Stimulated activated CD8-positive, alpha-beta memory T cell treated with anti-CD3 and anti-CD28 coated beads, Interleukin-2, amount 100 ng/mL, for 1 hour (primary cell): ENCODE measurements around the gene STK40.
A peak's percentile ranks its signal among the peaks of the same experiment; 100 is the strongest.

ENCODE experiments used
- DNase-seq, 2 donors: peaks; one replicate each; pipeline ENCODE4 v3.0.0-alpha.2; 2020; ENCODE audit warnings: low read depth in 2 of 2

Gene STK40

DNA sequence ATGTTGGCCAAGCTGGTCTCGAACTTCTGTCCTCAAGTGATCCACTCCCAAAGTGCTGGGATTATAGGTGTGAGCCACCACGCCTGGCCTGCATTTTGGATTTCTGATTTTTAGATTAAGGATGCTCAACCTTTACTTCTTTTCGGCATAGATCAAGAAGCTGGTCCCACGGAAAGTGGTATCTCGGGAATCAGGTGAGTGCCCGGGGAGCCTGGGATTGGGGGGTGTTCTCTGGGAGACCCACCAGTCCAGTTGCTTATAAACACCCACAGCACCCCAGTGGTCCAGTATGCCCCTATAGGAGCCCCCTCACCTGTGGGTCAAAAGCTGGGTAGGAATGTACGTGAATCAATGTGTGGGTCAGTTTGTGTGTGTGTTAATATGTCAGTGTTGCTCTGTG lies 76.3 kb downstream of the STK40 start:
- no peak for DNase-seq

DNA sequence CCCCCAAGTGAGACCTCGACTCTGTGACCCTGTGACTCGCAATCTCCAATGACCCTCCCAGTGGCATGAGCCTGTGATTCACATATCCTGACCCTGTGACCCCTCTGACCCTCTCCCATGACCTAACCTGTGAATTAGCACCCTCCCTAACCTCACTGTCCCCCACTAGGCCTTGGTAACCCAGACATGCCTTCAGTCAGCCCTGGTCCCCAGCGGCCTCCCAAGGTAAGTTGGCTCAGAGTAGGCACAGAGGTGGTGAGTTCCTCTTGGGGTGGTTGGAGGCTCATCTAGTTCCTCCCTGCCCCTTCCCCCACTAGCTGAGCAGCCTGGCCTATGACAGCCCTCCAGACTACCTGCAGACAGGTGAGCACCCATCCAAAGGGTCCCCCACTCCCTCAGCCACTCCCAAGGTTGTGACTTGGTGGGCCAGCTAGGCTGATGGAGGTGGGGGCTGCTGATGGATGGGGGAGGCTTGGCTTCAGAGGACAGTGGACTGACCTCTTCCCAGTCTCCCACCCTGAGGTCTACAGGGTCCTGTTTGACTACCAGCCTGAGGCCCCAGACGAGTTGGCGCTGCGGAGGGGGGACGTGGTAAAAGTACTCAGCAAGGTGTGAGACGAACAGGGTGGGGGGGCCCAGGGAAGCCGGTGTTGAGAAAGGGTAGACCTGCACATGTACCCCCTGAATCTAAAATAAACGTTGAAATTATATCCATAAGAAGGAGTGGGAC lies 78.0 kb downstream of the STK40 start:
- no peak for DNase-seq

DNA sequence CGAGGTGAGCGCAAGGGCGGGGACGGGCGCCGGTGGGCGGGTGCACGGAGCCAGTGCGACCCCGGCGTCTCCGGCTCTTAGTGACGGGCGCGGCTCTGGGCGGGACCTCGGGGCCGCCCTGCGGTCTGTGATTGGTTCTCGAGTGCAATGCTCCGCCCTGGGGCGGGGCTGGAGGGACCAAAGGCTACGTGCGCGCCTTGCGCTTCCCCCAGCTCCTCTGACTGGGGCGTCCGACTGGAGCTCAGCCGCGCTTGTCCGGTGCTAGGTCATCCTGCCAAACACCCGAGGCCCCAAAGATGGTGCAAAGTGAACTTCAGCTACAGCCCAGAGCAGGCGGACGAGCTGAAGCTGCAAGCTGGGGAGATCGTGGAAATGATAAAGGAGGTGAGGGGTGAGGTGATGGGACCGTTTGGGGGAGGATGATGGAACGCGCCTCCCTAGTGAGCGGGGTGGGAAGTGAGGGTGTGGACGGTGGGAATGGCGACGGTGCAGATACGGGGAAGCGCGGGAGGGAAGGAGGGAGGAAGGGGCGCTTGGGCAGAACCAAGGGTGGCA lies 78.7 kb downstream of the STK40 start:
- peak; percentile 83 to 87 for DNase-seq

DNA sequence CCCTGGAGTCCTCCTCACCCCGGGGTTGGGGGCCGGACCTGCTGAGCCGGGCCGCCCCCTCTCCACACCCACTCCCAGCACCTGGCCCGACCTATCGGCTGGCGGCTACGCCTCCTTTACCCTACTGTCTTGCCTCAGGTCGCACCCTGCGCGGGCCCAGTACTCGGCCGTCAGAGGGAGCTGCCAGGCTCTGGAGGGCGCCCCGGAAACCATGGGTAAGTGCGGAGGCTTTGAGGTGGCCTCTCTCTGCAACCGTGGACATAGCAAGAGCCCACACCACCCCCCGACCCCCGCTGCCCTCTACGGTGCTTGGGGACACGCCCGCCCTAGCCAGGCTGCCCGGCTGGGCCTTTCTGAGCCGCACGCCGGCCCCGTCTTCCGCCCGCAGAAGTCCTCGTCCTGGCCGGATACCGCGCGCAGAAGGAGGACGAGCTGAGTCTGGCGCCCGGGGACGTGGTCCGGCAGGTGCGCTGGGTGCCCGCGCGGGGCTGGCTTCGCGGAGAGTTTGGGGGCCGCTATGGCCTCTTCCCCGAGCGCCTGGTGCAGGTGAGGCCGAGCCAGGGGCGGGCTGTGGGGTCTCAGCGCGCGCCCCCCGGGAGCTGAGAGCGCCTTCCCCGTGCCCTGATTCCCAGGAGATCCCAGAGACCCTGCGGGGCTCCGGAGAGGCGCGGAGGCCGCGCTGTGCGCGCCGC lies 79.4 kb downstream of the STK40 start, which contains the start of gene SH3D21:
Gene SH3D21 (plus strand): TSS at position 159 of the 692 bp plus-strand sequence. CDS start 53 bp downstream, at position 212.
- no peak for DNase-seq

DNA sequence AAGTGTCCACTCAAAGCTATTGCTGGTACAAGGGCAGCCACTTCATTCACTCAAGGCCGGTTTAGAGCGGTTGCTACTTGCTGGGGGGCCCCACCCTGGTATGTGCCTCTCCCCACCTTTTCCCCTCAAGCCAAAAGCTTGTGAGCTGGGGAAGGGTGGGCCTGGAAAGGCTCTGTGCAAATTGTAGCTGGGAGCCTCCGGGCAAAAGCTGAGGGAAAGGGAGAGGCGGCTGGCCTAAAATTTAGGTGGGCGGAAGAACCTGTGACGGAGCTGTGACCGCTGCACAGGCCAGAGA lies 79.9 kb downstream of the STK40 start:
- no peak for DNase-seq

DNA sequence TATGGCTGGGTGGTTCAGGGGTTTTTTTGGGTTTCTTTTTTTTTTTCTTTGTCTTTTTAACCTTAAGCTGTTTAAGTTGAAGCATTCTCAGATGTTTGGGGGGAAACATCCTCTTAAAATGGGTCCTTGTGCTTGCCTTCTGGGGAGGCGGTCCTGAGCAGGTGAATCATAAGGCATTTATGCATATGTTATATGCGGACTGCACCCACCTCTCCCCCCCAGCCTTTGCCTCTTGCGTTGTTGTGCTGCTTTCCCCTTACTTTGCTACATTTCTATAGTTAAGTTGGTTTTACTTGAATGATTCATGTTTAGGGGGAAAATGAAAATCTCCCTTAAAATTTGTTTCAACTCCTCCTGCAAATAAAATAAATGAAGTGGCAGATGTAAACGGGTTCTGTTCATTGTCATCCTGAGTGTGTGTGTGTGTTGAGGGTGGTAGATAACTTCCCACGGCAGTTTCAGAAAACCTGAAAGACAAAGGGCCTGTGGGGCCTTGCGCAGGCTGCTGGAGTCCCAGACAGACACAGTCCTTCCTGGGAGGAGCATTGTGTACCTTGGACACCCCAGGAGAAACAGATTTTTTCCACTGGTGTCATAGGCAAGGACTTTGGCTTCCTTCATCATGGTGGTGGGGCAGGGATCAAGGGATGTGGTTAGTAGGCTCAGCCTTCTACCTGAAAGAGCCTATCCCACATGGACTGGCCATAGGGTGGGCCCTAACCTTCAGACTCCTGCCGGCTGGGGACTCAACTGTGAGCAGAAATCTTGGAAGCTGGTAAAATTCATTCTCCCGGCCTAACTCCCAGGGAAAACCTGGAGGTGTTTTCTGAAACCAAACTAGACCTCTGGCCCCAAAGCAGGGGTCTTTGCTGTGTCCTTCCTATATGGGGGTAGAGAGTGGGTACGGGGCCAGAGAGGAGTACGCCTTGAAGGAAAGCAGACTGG lies 80.5 kb downstream of the STK40 start:
- DNase-seq, result no peak

DNA sequence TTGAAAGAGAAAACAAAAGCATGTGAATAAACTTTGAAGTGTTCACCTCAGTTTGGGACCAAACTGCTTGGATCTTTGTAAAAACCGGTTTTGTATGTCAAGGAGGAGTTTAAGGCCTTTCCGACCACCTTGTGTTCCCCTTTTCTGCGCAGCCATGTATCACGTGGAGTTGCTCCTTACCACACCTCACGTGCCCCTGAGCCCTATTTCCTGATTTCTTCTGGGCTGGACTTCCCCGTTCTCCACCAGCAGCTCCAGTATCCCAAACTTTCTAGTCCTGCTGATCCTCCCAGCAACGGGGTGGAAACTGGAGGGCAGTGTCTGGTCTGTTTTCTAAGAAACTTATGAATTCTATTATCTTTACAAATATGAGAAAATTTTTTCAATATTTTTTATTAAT lies 81.2 kb downstream of the STK40 start:
- no peak for DNase-seq

DNA sequence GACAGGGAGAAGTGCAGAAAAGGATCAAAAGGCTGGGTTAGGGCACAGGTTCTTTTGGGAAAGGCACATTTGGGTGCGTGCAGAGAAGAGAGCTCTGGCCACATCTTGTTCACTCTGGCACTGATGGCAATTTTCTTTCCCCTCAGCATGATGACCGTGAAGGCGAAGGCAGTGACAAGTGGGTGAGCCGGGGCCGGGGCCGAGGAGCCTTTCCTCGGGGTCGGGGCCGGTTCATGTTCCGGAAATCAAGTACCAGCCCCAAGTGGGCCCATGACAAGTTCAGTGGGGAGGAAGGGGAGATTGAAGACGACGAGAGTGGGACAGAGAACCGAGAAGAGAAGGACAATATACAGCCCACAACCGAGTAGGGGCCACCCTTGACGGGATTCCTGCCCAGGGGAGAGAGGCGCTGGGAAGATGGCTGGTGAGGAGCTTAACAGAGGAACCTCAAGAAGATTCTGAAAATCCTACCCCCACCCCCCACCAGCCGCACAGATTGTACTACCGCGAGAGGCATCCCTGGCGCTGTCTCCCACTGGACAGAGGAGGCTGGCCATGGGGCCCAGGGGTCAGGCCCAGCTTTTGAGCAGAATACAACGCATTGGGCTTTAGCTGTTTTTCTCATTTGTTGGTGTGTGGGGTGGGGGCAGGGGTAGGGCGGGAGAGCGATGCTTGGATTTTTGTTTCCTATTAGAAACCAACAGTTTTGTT lies 81.9 kb downstream of the STK40 start:
- DNase-seq, result no peak

DNA sequence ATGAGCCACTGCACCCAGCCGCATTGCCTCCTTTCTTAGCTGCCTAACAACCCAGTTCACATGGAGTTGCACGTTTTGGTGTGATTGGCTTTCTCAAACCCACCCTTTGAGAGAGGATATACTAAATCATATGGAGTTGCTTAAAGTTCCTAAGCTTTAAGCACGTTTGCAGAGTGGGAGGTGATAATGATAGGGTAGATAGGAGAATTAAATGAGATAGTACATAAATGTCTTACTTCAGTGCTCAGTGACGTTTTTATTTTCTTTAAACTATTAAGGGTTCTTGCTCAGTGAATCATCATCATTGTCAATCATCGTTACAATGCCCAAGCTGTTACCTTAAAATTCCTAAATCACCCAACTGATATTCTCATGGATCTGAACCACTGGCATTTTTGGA lies 82.5 kb downstream of the STK40 start:
- DNase-seq, result no peak

DNA sequence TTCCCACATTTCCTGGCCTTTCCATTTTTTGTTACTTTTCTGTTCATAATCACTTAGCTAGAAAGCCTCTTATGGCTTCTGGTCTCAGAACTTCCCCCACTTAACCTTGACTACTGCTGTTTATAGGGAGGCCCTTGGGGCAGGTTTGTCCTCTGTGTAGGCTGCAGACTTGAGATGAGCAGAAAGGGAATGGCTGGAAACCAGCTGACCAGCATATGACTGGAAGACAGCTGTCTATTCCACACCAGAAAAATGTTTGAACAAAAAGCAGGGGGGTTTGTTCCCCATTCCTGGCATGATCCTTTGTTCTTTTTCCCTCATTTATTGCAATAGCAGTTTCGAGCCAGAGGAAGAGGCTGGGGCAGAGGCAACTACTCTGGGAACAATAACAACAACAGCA lies 84.5 kb downstream of the STK40 start:
- DNase-seq, result no peak

DNA sequence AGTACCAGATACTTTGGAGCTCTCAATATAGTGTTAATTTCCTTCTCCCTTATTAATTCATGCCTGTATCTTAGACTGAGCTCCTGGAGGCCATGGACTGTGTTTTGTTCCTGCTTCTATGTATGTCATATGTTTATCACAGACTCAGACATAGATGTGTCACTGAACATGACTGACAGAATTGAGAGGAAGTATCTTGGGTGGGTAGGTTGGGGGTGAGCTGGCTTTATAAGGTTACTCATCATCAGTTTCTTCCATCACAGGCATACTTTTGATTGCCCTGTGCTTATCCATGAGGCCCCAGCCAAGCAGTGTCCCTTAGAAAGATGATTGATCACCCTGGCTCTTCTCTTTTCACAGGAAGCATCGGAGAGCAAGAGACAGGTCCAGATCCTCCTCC lies 85.2 kb downstream of the STK40 start:
- no peak for DNase-seq

DNA sequence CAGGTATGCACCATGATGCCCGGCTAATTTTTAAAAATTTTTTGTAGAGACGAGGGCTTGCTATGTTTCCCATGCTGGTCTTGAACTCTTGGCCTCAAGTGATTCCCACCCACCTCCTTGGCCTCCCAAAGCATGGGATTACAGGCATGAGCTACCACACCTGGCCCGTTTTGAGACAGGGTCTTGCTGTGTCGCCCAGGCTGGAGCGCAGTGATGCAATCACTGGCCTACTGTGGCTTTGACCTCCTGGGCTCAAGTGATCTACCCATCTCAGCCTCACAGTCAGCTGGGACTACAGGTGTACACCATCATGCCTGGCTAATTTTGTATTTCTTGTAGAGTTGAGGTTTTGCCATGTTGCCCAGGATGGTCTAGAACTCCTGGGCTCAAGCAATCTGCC lies 87.1 kb downstream of the STK40 start:
- DNase-seq, result no peak

DNA sequence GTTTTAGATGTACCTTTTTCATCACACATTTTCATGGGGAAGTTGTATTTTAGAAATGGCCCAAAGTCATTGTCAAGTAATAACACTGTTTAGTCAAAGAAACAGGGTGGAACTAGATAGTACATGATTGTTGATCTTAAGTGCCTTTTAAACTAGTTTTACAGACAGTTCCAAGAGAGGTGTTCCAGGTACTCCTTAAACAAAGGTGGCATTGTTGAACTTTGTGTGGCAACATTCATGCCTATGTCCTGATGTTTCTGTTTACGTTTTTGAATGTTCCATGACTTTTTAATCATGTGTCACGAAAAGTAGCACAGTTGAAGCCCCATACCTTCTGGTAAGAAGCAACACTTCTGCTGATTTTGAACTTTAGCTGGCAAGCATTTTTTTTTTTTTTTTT lies 88.7 kb downstream of the STK40 start:
- no peak for DNase-seq

DNA sequence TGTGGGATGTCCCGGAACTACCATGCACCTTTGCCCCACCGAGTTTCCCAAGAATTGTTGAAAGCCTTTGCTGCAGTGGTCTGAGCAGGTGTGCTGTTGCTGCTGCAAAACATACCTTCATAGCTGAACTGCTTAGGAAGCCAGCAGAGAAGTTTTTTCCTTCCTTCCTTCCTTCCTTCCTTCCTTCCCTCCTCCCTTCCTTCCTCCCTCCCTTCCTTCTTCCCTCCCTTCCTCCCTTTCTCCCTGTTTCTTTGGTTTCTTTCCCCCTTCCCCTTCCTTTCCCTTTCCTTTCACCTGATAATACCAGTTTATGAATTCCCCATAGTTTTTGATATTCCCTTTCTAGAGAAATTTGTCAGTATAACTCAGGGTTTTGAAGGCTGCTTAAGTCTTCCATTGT lies 90.3 kb downstream of the STK40 start:
- DNase-seq, result no peak
